Measurements from ENCODE around the gene RAD51AP2.

DNA sequence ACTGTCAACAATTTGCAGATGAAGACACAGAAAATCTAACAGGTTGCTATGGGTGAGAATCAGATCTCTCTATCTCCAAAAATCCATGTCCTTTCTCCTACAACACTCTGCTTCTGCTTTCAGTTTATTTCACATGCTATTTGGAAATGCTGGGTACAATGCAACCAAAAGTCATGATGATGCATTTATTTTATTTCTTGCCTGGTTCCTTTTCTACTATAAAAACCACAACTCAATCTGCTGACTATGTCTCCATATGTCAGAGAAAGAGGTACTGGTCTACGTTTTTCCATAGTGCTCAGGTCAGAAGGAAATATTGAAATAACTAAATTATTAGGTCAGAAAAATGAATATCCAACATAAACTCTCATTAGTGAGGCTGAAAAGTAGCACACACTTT, 20.5 kb downstream of the RAD51AP2 start:
- TF ChIP-seq POLR2A (IDR thresholded peaks at IDR 0.05; ENCODE audit: low read length) (no peak), GATA1 (IDR thresholded peaks at IDR 0.05; ENCODE audit: low read depth, low read length) (no peak)

Measured in erythroblast (primary cell).